Embryonic facial prominence (tissue), 1 donor: ENCODE data around the gene PRR5L.
"Not testable (repeated sequence)": the region's sequence is repeated elsewhere in the genome, so short reads cannot be mapped to it uniquely, and the experiment has no call there.

ENCODE experiments used
- DNase-seq: peaks from one replicate; pipeline ENCODE4 v3.0.0-alpha.2; 2016; ENCODE audit errors: extremely low spot score

Gene PRR5L

DNA sequence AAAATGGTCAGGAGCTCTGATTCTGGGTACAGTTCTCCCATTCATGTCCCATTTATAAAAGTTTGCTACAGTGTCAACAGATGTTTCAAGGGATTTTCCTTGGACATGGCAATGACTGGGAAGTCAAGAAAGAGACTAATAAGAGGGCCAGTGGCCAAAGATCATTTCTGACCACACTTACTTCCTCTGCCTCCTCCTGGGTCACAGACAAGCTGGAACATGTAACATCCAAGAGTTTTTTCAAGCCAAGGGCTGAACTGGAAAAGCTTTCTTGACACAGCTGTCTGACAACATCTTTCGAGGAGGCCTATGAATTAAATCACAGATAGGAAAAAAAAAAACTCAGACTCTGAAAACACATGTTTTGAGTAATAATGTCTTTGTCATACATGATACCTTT lies 15.6 kb upstream of the PRR5L start:
- DNase-seq = no peak

DNA sequence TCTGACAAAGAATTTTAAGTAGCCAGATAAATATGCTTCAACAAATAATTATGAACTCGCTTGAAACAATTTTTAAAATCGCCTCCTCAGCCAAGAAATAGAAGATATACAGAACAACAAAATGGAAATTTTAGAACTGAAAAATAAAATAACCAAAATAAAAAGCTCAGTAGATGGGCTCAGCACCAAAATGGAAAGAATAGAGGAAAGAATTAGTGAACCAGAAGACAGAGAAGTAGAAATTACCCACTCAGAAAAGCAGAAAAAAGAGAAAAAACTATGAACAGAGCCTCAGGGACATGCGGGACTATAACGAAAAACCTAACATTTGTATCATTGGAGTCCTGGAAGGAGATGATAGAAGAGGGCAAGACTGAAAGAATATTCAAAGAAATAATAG lies 14.2 kb upstream of the PRR5L start:
- DNase-seq = no peak

DNA sequence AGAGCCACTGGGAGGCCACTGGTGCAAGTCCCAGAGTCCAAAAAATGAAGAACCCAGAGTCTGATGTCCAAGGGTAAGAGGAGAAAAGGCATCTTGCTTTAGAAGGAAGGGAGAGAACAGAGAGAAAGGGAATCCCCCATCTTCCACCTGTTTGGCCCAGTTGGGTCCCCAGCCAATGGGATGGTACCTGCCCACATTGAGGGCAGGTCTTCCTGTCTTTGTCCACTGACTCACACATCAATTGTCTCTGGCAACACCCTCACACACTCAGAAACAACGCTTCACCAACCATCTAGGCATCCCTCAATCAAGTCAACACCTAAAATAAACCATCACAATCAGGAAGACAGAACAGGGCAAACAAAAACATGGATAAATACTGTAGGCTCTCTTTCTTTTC lies 13.2 kb upstream of the PRR5L start:
- no peak for DNase-seq

- DNase-seq = no peak
Measured at GRCh38 chr11:36288442-36289225, 7.5 kb upstream of the PRR5L start.

DNA sequence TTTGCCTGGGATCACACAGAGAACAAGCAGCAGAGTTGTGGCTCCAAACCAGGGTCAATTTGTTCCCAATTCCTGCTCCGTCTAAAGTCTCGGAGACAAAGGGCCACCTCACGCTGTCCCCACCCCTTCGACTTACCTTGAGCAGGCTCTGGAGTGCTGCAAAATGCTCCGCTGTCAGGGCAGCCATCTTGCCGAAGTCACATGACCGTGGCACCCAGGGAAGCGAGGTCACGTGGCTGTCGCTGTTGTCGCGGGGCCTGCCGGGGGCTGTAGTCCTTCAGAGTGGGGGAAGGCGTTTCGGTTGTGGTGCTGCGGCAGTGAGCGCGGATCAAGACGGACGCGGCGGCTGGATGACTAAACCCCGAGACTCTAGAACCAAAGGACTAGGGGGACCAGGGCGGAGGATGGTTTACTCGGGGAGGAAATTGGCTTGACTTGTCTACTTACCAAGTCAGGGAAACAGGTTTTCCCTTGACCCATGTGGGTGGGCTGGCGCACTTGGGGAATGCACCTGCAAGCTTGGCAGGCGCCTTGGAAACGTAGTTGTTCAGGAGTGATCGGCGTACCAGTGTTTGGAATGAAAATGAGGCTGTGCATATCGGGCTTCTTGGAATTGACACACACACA lies 6.7 kb upstream of the PRR5L start, which contains the start of gene COMMD9:
COMMD9 (minus strand) TSS at position 199 of the 627 bp plus-strand sequence; CDS start at position 187, 12 bp downstream.
- DNase-seq = peak; percentile 87

- DNase-seq = no peak
Measured at GRCh38 chr11:36292311-36292722, 3.8 kb upstream of the PRR5L start.

GRCh38 chr11:36296884-36297543 lies 926 bp downstream of the PRR5L start:
- no peak for DNase-seq

DNA sequence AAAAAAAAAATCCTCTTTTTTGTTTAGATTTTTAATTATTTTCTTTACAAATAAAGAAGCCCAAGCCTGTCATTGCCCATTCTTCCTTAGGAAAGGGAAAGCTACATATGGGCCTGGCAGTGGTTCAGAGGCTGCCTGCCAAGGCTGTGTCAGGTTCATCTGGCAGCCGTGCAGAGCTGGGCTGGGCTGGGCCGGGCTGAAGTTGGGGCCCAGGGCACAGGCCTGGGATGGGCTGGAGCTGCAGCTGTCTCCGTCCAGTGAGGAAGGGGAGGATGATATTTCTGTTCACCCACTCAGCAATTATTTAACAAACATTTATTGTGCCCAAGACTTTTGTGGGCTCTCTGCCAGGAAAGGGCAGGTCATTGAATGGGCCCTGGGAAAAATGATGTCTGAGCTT lies 4.6 kb downstream of the PRR5L start:
- no peak for DNase-seq

DNA sequence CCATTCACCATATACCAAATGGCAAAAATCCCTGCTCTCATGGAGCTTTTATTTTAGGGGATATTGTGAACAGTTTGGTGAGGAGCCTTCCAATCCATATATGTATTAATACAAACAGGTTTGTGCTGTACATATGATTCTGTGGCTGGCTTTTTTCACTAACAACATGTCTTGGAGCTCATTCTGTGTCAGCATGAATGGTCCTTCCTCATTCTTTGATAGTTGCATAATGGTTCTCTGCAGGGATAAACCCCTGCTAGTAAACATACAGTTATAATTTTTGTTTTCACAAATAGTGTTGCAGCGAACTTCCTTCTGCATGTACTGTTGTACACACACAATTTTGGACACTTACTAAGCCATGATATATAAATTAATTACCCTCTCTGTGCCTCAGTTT lies 8.3 kb downstream of the PRR5L start:
- DNase-seq = no peak

DNA sequence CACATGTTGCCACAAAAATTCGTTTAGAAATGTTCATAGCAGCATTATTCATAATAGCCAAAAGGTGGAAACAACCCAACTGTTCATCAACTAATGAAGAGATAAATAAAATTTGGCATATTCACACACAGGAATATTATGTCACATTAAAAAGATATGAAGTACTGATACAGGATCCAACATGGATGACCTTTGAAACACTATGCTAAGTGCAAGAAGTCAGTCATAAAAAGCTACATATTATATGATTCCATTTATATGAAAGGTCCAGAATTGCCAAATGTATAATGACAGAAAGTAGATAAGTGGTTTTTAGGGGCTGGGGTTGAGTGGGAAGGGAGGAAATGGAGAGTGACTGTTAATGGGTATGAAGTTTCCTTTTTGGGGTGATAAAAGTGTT lies 9.0 kb downstream of the PRR5L start:
- no peak for DNase-seq

GRCh38 chr11:36306888-36307287 lies 10.8 kb downstream of the PRR5L start:
- no peak for DNase-seq

- no peak for DNase-seq
Measured at GRCh38 chr11:36308577-36308976, 12.5 kb downstream of the PRR5L start.

GRCh38 chr11:36309779-36310178 lies 13.7 kb downstream of the PRR5L start:
- no peak for DNase-seq

GRCh38 chr11:36311926-36312595 lies 16.0 kb downstream of the PRR5L start:
- no peak for DNase-seq

DNA sequence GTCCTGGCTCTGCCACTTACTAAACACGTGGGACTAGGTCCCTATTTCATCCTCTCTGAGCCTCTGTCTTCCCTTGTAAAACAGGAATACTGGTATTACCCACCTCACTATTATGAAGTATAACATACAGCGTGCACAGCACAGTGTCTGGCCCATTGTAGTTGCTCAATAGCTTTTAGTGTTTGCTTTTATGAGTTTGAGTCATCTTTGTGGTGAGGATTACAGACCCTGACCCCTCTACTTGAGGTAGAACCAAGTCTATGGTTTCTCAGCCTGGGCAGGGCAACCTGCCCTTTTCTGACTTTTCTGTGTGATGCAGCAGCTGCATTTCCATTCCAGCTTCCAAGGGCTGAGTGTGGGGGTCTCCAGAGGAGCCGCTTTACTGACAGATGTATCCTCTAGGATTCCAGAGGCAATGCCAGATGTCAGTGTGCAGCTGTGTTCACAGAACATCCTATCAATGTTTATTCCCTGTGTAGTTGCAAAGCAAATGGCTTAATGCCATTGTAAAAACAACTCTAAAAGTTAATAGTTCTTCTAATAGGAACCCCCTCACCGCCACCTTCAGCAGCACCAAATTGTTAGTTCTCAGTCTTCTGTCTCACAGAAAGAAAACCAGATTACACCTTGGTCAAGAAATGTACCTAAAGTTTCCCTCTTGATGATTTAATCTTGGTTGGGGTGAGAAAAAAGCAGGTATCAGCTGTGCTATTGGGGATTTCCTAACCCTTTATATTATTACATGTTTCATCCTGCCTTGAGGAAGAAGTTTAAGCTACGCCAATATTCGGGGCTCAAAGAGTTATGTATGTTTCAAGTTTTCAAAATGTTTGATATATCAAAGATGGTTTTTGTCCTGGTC lies 16.8 kb downstream of the PRR5L start:
- DNase-seq = no peak

- no peak for DNase-seq
Measured at GRCh38 chr11:36313750-36314433, 17.8 kb downstream of the PRR5L start.

DNA sequence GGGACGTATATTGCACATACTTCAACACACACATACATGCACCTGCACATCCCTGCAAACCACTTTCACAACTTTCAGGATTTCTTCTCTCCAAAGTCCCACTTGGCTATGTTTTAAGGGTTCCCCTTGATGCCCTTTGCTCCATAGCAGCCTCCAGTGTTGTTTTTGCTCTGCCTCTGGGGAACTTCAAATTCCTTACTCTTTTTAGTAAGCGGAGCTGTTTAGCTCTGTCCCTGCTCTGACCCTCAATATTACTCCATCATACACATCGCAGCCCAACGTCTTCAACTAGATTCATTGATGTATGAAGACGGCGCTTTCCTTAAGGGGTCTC lies 18.3 kb downstream of the PRR5L start:
- no peak for DNase-seq

DNA sequence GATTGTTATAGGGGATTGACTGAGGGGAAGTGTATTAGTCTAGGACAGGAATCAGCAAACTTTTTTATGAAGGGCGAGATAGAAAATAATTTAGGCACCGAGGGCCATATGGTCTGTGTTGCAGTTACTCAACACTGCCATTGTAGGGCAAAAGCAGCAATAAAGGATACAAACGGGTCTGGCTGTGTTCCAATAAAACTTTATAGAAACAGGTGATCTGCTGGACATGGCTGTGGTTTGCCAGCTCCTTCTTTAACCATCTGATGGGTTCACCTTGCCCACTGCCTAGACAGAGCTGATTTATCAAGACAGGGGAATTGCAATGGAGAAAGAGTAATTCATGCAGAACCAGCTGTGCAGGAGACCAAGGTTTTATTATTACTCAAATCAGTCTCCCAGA lies 20.0 kb downstream of the PRR5L start:
- no peak for DNase-seq

GRCh38 chr11:36317992-36318391 lies 21.9 kb downstream of the PRR5L start:
- DNase-seq = no peak

DNA sequence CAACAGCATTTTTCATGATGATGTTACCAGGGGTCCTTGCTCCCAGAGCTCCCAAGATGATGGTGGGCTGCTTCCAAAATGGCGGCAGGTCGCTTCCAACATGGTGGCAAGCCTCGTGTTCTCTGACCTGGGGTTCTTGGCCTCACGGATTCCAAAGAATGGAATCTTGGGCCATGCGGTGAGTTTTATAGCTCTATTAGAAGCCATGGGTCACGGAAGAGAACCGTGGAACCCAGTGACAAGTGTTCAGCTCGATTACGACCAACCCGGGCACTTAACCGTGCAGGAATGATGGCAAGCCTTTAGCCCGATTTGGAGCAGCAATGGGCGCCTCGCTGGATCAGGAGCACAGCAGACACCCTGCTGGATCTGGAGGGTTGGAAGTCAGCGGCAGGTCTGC lies 28.9 kb downstream of the PRR5L start:
- not testable (repeated sequence) for DNase-seq

- DNase-seq = not testable (repeated sequence)
Measured at GRCh38 chr11:36325403-36325802, 29.3 kb downstream of the PRR5L start.
